ENCODE results near the gene LIG4.
"Not testable (repeated sequence)": the region's sequence is repeated elsewhere in the genome, so short reads cannot be mapped to it uniquely, and the experiment has no call there.

The LIG4 gene

GRCh38 chr13:108215436-108215835, at the start of gene LIG4:
LIG4 (minus strand) TSS chr13:108215536; CDS start chr13:108211268, 4,268 bp downstream.
- DNase-seq (ENCODE audit: low spot score): peak; percentile 91

GRCh38 chr13:108263621-108264355, 48.5 kb upstream of the LIG4 start:
- DNase-seq (ENCODE audit: low spot score): no peak

DNA sequence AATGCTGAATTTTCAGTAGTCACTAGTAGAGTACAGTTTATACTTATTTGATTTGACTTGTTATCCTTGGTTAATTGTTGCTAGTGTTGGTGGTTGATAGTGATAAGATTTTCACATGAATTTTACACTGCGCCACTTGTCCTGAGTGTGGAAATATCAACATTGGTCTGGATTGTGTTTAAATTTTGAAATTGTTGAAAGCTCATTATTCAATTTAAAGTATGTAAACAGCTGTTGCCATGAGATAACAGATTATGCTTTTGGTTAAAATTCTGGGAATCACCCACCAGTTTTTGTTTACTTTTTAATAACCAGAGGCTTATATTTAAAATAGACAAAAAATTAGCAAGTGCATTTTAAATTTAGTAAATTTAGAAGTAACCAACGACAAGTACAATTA, 41.9 kb upstream of the LIG4 start:
- no peak for DNase-seq (ENCODE audit: low spot score)

DNA sequence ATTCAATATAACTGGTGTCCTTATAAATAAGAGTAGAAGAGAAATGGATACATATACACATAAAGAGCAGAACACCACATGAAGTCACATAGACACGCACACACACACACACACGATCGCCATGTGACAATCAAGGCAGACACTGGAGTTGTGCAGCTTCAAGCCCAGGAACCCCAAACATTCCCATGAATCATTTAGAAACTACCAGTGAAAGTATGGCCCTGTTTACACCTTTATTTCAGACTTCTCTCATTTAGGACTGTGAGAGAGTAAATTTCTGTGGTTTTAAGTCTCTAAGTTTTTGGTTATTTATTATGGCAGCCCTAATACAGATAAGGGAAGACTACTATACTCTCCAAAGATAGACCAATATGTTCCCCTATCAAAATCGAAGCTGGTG, 33.8 kb upstream of the LIG4 start:
- no peak for DNase-seq (ENCODE audit: low spot score)

- DNase-seq (ENCODE audit: low spot score): no peak
These were observed 15.0 kb upstream of the LIG4 start for GRCh38 chr13:108230377-108230776.

- peak; percentile 31 for DNase-seq (ENCODE audit: low spot score)
These were observed 12.4 kb upstream of the LIG4 start for GRCh38 chr13:108227651-108228272.

DNA sequence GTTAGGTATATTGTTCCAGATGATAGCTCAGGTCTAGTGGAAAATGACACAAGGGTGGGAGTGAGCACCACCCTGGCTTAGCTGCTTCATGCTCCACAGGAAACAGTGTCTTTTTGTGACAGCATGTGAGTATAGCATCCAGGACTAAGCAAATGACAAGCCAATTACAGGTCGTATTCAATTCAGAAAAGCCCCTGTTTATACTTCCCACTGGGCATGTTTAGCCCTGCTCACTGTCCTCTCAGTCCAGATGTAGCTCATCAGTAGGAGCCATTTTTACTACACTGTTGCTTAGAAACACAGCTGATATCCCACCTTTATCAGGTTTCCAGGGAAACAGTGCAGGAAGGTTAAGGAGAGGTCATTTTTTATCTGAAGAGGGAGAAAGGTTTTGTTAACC, 10.8 kb upstream of the LIG4 start:
- no peak for DNase-seq (ENCODE audit: low spot score)

DNA sequence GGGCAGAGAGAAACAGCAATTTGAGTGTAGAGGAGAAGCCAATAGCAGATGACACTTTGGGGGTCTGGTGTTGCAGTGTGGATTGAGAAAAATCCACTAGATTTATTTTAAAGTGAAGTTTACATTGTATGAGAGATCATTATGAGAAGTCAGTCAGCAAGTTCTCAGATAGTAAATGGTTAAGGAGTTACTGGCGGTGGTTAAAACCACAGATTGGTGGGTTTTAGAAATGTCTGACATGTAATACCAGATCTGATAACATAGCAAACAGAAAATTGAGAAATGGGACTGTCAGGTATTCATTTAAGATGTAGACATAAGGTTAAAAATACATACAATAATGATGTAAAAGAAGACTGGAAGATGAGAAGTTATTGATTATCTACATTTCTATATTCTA, 10.1 kb upstream of the LIG4 start:
- DNase-seq (ENCODE audit: low spot score): no peak

DNA sequence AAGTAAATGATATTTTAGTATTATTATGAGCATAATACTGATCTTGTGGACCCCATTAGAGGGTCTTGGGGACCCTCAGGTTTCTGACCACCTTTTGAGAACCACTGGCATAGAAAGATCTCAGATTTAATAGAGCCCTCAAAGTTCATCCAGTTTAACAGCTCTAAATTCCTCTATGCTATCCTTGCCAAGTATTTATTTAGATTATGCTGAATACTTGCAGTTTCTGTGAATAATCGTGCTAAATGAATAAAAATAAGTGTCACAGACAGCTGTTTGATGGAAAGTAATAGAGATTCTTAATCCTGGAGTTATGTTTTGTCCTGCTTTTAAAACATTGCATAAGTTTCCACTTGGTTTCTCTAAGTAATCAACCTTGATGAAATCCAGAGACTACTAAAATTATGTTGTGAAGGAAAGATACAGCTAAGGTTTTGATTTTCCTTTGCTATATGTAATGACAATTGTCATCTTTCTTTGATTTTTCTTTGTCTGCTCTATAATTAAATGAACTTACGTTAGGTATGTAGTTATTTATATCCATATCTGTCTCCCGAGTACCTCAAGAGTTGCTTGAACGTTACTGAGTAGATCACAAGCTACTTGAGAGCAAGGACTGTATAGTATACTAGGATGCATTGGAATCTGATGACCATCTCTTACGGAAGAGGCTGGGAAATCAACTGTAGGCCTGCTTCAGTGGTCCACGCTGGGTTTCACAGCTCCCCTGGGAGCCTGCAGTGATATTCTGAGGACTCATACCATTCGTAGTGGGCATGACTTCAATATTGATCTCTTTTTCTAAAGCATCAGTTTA, 8.6 kb upstream of the LIG4 start:
- DNase-seq (ENCODE audit: low spot score): no peak

DNA sequence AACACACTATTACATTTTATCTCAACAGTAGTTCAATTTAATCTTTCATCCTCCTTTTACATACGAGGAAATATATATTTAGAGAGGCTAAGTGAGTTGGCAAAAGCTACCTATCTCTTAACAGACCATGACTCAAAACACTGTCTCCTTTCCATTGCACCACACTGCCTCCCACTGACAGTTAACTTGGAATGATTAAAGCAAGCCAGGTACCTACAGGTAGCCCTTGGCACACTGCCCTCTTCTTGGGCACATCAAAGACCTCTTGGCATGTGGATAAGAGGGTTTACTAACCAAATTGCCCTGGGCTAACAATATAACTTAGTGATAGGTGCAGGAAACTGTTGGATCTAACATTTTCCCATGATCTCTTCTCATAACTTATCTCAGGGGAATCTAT, 4.7 kb upstream of the LIG4 start:
- DNase-seq (ENCODE audit: low spot score): no peak

GRCh38 chr13:108218044-108218974, 3.0 kb upstream of the LIG4 start, which contains the start of gene ABHD13:
ABHD13 (plus strand) TSS chr13:108218392; CDS start chr13:108229219, 10,827 bp downstream.
- DNase-seq (ENCODE audit: low spot score): peak; percentile 92

DNA sequence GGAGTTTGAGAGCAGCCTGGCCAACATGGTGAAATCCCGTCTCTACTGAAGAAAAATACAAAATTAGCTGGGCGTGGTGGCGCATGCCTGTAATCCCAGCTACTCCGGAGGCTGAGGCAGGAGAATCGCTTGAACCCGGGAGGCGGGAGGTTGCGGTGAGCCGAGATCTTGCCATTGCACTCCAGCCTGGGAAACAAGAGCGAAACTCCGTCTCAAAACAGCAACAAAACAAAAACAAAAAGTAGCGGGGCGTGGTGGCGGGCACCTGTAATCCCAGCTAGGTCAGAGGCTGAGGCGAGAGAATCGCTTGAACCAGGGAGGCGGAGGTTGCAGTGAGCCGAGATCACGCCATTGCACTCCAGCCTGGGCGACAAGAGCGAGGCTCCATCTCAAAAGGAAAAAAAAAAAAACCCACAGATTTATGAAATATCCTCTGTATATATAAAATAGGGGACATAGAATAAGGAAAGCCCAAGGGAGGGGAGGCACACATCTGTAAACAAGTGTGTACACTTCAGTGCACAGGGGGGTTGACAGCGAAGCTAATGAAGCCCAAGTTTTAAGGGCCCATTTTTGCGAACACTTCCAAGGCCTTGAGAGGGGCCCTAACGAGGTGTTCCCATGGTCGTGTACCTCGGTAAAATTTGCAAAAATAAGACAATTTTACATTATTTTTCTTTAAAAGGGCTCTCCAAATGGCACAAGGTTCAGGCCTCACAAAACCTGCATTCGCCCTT, 2.1 kb upstream of the LIG4 start:
- DNase-seq (ENCODE audit: low spot score): not testable (repeated sequence)

DNA sequence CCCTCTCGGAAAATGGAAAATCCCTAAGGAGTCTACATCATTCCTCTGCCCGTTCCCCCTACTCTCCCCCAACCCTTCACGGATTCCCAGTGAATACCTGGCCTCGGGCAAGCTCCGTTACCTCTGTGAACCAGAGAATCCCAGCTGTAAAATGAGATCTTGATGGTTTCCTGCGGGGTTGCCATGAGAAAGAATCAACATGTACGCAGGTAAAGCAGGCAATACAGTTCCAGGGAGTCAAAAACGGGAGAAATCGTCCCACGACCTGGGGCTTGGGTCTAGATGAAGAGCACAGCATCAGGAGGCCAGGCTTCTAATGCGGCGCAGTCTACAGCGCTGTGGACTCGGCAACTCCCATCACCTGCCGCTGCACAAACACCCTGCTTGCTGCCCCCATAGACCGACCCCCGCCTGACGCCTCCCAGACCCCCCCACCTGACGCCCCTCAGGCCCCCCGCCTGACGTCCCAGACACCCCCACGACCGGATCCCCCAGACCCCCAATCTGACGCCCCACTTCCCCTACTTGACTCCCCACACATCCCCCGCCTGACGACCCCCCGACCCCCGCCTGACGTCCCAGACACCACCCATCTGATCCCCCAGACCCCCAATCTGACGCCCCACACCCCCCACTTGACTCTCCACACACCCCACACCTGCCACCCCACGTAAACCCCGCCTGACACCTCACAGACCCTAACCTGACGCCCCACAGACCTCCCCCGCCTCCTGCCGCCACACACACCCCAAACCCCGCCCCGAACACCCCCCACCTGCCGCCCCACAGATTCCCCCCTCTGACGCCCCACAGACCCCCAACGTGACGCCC, 680 bp downstream of the LIG4 start:
- no peak for DNase-seq (ENCODE audit: low spot score)

GRCh38 chr13:108213946-108214345, 1.4 kb downstream of the LIG4 start:
- no peak for DNase-seq (ENCODE audit: low spot score)

GRCh38 chr13:108212886-108213285, 2.5 kb downstream of the LIG4 start:
- peak; percentile 44 for DNase-seq (ENCODE audit: low spot score)

DNA sequence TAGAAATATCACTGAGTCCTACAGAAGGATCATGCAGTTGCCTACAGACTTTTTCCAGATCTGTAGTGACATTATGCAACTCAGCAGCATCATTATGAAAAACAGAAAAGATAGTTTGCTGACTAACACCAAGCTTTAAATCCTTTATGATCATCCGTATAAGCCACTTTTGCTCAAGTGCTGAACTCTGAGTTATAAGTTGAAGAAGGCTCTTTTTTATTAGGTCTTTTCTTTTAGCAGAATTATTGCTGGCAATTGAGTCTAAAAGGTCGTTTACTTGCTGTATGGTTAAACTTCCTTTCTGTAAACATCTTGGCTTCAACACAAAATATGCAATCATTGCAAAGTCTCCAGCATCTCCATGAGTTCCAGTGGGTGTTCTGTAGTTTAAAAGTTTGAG, 4.8 kb downstream of the LIG4 start:
- DNase-seq (ENCODE audit: low spot score): no peak

GRCh38 chr13:108200781-108201398, 14.4 kb downstream of the LIG4 start:
- no peak for DNase-seq (ENCODE audit: low spot score)

GRCh38 chr13:108195861-108196260, 19.5 kb downstream of the LIG4 start:
- DNase-seq (ENCODE audit: low spot score): no peak

DNA sequence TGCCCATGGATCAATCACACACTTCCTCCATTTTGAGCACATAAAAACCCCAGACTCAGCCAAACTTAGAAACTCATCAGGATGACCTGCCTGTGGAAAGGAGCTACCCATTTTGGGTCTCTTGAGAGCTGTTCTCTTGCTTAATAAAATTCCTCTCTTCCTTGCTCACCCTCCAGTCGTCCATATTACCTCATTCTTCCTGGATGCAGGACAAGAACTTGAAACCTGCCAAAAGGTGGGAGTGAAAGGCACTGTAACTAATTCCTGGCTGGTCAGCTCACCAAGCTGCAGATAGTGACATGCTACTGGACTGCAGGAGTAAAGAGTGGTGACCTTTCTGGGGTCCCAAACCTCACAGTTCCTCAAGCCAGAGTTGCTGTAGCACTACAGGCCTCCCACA, 20.2 kb downstream of the LIG4 start:
- DNase-seq (ENCODE audit: low spot score): no peak

Measured in germinal center (tissue), 1 donor.